Urinary bladder (tissue), 4 donors: ENCODE data around the gene ITGB8. TPM values are rescaled to one million over a fixed set of nuclear protein-coding genes. Genes with fewer than 3 reads are reported as not detected.

Experiments
- DNase-seq: peaks from one replicate; pipeline ENCODE4 v3.0.0-alpha.2; 2015; ENCODE audit errors: extremely low spot score
- H3K27ac ChIP-seq: one replicate; pipeline ENCODE4 v1.5.1; 2013; ENCODE audit warnings: low read depth, mild to moderate bottlenecking, moderate library complexity
- H3K36me3 ChIP-seq: one replicate; pipeline ENCODE4 v1.6.1; 2013; ENCODE audit warnings: mild to moderate bottlenecking, moderate library complexity; ENCODE audit not compliant: insufficient read depth
- H3K4me1 ChIP-seq: one replicate; pipeline ENCODE4 v1.6.1; 2013; ENCODE audit warnings: mild to moderate bottlenecking, moderate library complexity; ENCODE audit not compliant: insufficient read depth
- H3K4me3 ChIP-seq: one replicate; pipeline ENCODE4 v1.5.1; 2013; ENCODE audit warnings: low read depth, low read length
- WGBS: extraction: QIAGEN DNeasy Blood & Tissue Kit; methylation state at CpG from one replicate; pipeline ENCODE4 v1.1.7; 2013; 5-methylcytosine and 5-hydroxymethylcytosine counted together
- polyA plus RNA-seq: library from polyadenylated mRNA; stranded (reverse); fragments of 200-250 nt; gene quantifications from one replicate; pipeline ENCODE4 v1.2.3, GENCODE V29; 2013
- total RNA-seq: library from RNA; depleted of rRNA; stranded (reverse); fragments of >200 nt; gene quantifications from one replicate; pipeline ENCODE4 v1.2.3, GENCODE V29; 2014
- donor health status: healthy with polysubstance abuse.
- donor health status: healthy.

Gene ITGB8
- total and polyA plus RNA-seq, 2 donors: 6.3 to 106 TPM

GRCh38 chr7:20314198-20314597 lies 16.5 kb upstream of the ITGB8 start:
- H3K4me1 ChIP-seq: no peaks in the 10 kb centered on the region
- 77% methylated on average over 2 of the region's 2 CpGs for WGBS
- no peak overlapping the region for H3K4me3 ChIP-seq
- H3K36me3 ChIP-seq: no peaks in the 10 kb centered on the region
- H3K27ac ChIP-seq: no peak overlapping the region
- DNase-seq: no peak

DNA sequence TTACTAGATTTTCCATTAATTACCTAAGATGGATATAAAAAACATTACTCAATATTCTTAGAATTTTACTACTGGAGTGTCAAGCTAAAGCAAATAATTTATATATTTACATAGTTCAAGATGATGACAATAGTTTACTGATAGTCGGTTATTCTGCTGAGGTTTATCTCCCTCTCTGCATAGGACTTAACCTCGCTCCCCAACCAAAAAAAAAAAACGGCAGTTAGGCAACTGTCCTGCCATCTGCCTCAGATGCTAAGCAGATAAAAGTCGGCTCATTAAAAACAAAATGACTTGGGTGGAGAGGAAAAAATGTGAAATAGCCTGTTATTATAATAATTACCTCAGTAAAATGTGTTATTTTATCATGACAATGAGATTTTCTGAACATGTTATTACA lies 14.0 kb upstream of the ITGB8 start:
- WGBS: 48% methylated on average over 4 of the region's 4 CpGs
- Histone ChIP-seq H3K4me1 (no peaks in the 10 kb centered on the region), H3K36me3 (no peaks in the 10 kb centered on the region), H3K27ac (no peak overlapping the region), H3K4me3 (no peak overlapping the region)
- DNase-seq: no peak

GRCh38 chr7:20317413-20317812 lies 13.3 kb upstream of the ITGB8 start:
- no peaks in the 10 kb centered on the region for H3K36me3 ChIP-seq
- H3K4me3 ChIP-seq: no peak overlapping the region
- no peak for DNase-seq
- no peak overlapping the region for H3K27ac ChIP-seq
- H3K4me1 ChIP-seq: no peaks in the 10 kb centered on the region

GRCh38 chr7:20318933-20319332 lies 11.8 kb upstream of the ITGB8 start:
- Histone ChIP-seq H3K4me3 (no peak overlapping the region), H3K27ac (no peak overlapping the region), H3K36me3 (no peaks in the 10 kb centered on the region), H3K4me1 (no peaks in the 10 kb centered on the region)
- 88% methylated on average over 6 of the region's 6 CpGs for WGBS
- DNase-seq: no peak

DNA sequence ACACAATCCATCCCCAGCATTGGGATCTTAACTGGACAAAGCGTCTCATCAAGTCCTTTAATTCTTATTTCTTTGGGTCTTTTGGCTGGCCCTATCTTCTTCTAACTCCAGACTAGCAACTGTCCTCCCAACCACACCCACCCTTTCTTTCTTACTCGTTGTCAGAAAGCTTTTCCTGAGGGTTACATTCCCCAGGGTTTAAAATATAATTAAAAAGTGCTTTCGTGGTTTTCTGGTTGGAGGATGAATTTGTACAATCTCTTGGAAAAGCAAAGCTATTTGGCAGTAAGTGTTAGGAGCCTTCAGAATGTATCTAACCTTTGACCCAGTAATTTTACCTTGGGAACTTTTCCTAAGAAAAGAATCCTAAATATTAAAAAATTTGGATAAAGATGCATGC lies 10.4 kb upstream of the ITGB8 start:
- H3K4me3 ChIP-seq: no peak overlapping the region
- no peak for DNase-seq
- H3K36me3 ChIP-seq: no peaks in the 10 kb centered on the region
- no peaks in the 10 kb centered on the region for H3K4me1 ChIP-seq
- WGBS: 60% methylated on average over 3 of the region's 3 CpGs
- no peak overlapping the region for H3K27ac ChIP-seq

GRCh38 chr7:20320786-20321185 lies 9.9 kb upstream of the ITGB8 start:
- Histone ChIP-seq H3K27ac (no peak overlapping the region), H3K36me3 (no peaks in the 10 kb centered on the region), H3K4me3 (no peak overlapping the region), H3K4me1 (no peaks in the 10 kb centered on the region)
- DNase-seq: no peak
- 96% methylated on average over 7 of the region's 7 CpGs for WGBS

DNA sequence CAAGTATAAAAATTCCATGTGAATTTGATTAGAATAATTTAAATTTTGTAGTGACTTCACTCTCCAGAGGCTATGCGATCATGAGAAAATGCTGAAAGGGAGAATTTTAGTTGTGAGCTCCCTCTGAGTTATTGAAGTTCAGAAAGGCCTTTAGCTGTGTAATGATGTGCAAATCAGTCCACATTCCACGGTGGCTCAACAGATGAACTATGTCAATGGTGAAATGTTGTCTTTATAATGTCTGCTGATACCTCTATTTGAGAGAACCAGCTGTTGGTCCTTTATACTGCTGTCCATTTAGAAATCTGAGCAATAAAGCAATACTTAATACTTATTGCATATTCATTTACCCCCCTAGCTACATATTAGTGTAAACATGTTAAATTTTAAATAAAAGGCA lies 7.1 kb upstream of the ITGB8 start:
- no peak for DNase-seq
- H3K4me3 ChIP-seq: no peak overlapping the region
- H3K36me3 ChIP-seq: no peaks in the 10 kb centered on the region
- no peaks in the 10 kb centered on the region for H3K4me1 ChIP-seq
- WGBS: 45% methylated on average over 2 of the region's 2 CpGs
- no peak overlapping the region for H3K27ac ChIP-seq

GRCh38 chr7:20326342-20326741 lies 4.4 kb upstream of the ITGB8 start:
- H3K27ac ChIP-seq: no peak overlapping the region
- no peak overlapping the region for H3K4me3 ChIP-seq
- WGBS: 85% methylated on average over 4 of the region's 4 CpGs
- no peaks in the 10 kb centered on the region for H3K36me3 ChIP-seq
- DNase-seq: no peak
- H3K4me1 ChIP-seq: no peaks in the 10 kb centered on the region

DNA sequence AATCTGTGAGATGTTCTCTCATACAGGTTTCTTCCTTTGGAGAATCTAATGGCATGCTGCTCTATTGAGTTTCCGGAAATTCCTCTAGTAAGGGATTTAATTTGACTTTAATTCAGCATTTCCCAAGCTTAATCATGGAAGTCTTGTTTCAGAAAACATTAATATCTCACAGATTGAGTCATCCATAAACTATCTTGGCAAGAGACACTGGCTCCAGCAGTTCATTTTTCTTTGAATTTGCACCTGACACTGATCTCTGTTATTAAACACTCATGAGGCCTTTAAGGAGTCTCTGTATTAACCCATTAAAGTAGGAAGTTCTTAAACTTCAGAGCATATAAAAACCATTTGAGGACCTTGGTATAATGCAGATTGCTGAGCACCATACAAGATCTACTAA lies 3.6 kb upstream of the ITGB8 start:
- Histone ChIP-seq H3K4me1 (no peaks in the 10 kb centered on the region), H3K36me3 (no peaks in the 10 kb centered on the region), H3K4me3 (no peak overlapping the region), H3K27ac (no peak overlapping the region)
- no peak for DNase-seq
- 39% methylated on average over 1 of the region's 1 CpG for WGBS

GRCh38 chr7:20328027-20328426 lies 2.7 kb upstream of the ITGB8 start:
- WGBS: 91% methylated on average over 2 of the region's 2 CpGs
- Histone ChIP-seq H3K27ac (no peak overlapping the region), H3K4me1 (no peaks in the 10 kb centered on the region), H3K4me3 (no peak overlapping the region), H3K36me3 (no peaks in the 10 kb centered on the region)
- no peak for DNase-seq

DNA sequence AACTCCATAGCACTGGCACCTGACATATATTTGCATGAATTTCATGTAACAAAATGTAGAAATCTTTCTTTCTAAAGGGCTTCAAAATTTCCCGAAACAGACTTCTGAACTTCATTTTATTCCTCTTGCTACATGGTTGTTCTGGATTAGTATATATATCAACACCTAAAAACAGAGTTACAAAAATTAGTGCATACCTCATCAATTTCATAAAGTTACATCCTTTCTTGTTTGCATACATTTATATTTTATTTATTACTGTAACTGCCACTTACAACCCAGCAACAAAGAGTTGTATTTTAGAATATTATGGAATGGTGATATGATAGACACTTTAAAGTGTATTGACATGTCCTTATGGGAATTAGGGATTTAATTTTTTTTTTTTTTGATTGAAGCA lies 2.0 kb upstream of the ITGB8 start:
- WGBS: 99% methylated on average over 1 of the region's 1 CpG
- no peaks in the 10 kb centered on the region for H3K4me1 ChIP-seq
- no peak overlapping the region for H3K4me3 ChIP-seq
- no peak overlapping the region for H3K27ac ChIP-seq
- no peaks in the 10 kb centered on the region for H3K36me3 ChIP-seq
- no peak for DNase-seq

- Histone ChIP-seq H3K27ac (peak overlapping the region; percentile 89), H3K4me3 (peak overlapping the region; percentile 63), H3K36me3 (no peaks in the 10 kb centered on the region), H3K4me1 (no peaks in the 10 kb centered on the region)
- no peak for DNase-seq
- 3% methylated on average over 31 of the region's 31 CpGs for WGBS
Measured at GRCh38 chr7:20329389-20330238, 1.1 kb upstream of the ITGB8 start.

- peak overlapping the region; percentile 85 for H3K27ac ChIP-seq
Measured at GRCh38 chr7:20330928-20331909, 519 bp downstream of the ITGB8 start.

More at GRCh38 chr7:20330928-20331909, 519 bp downstream of the ITGB8 start:
- under 1% methylated on average over 92 of the region's 92 CpGs for WGBS
- no peak for DNase-seq
- Histone ChIP-seq H3K4me3 (peak overlapping the region; percentile 63), H3K4me1 (no peaks in the 10 kb centered on the region), H3K36me3 (no peaks in the 10 kb centered on the region)
